ENCODE measurements around the gene UBE2N.

Gene UBE2N

GRCh38 chr12:93465841-93466240, 24.1 kb upstream of the UBE2N start:
- H2AFZ ChIP-seq (ENCODE audit: low read length) = no peak overlapping the region
- H3F3A ChIP-seq (ENCODE audit: insufficient read depth, low read length) = no peaks in the 10 kb centered on the region
- no peaks in the 10 kb centered on the region for H3K9me2 ChIP-seq (replicated peaks; ENCODE audit: insufficient read depth, low read length)
- no peak for DNase-seq
- no peaks in the 10 kb centered on the region for H3K27me3 ChIP-seq (replicated peaks; ENCODE audit: insufficient read depth, low read length)
- H3K9me3 ChIP-seq (replicated peaks; ENCODE audit: insufficient read depth, low read length) = no peaks in the 10 kb centered on the region
- no peaks in the 10 kb centered on the region for H4K20me1 ChIP-seq (ENCODE audit: insufficient read depth, low read length)
- H3K4me3 ChIP-seq (ENCODE audit: low read length) = no peak overlapping the region
- no peak overlapping the region for H3K9ac ChIP-seq (ENCODE audit: low read length)
- H3K27ac ChIP-seq (ENCODE audit: low read length) = no peak overlapping the region
- TF ChIP-seq CTCF (IDR thresholded peaks at IDR 0.05; ENCODE audit: low read length) = no peak
- 0 out of 2 replicates have a peak, but pooled peaks cover 5% of the 10 kb centered on the region for H3K4me1 ChIP-seq (ENCODE audit: low read length)
- no peaks in the 10 kb centered on the region for H3K36me3 ChIP-seq (replicated peaks; ENCODE audit: insufficient read depth, low read length)
- no peak overlapping the region for H3K4me2 ChIP-seq (ENCODE audit: low read depth, low read length)
- H3K79me2 ChIP-seq (ENCODE audit: low read length) = peaks cover 35% of the 10 kb centered on the region

- no peak for TF ChIP-seq EZH2 (optimal IDR thresholded peaks at IDR 0.05; ENCODE audit: low read depth, low read length)
- no peak for TF ChIP-seq CTCF (IDR thresholded peaks at IDR 0.05; ENCODE audit: low read length)
- no peak for TF ChIP-seq EZH2phosphoT487 (IDR thresholded peaks at IDR 0.05; ENCODE audit: low read length)
- Histone ChIP-seq H3K9ac (ENCODE audit: low read length) (no peak overlapping the region), H3K4me1 (ENCODE audit: low read length) (no peaks in the 10 kb centered on the region), H2AFZ (ENCODE audit: low read length) (no peak overlapping the region), H4K20me1 (ENCODE audit: insufficient read depth, low read length) (no peaks in the 10 kb centered on the region), H3K79me2 (ENCODE audit: low read length) (no peaks in the 10 kb centered on the region), H3K36me3 (replicated peaks; ENCODE audit: insufficient read depth, low read length) (no peaks in the 10 kb centered on the region), H3K9me2 (replicated peaks; ENCODE audit: insufficient read depth, low read length) (no peaks in the 10 kb centered on the region), H3K27ac (ENCODE audit: low read length) (no peak overlapping the region), H3K4me2 (ENCODE audit: low read depth, low read length) (no peak overlapping the region), H3K27me3 (replicated peaks; ENCODE audit: insufficient read depth, low read length) (no peaks in the 10 kb centered on the region), H3K9me3 (replicated peaks; ENCODE audit: insufficient read depth, low read length) (no peaks in the 10 kb centered on the region), H3K4me3 (ENCODE audit: low read length) (no peak overlapping the region), H3F3A (ENCODE audit: insufficient read depth, low read length) (no peaks in the 10 kb centered on the region)
- no peak for DNase-seq
Measured at GRCh38 chr12:93461503-93461902, 19.8 kb upstream of the UBE2N start.

- H3K79me2 ChIP-seq (ENCODE audit: low read length) = no peaks in the 10 kb centered on the region
- H3F3A ChIP-seq (ENCODE audit: insufficient read depth, low read length) = no peaks in the 10 kb centered on the region
- H3K27me3 ChIP-seq (replicated peaks; ENCODE audit: insufficient read depth, low read length) = no peaks in the 10 kb centered on the region
- H4K20me1 ChIP-seq (ENCODE audit: insufficient read depth, low read length) = no peaks in the 10 kb centered on the region
- no peaks in the 10 kb centered on the region for H3K9me3 ChIP-seq (replicated peaks; ENCODE audit: insufficient read depth, low read length)
- H3K9ac ChIP-seq (ENCODE audit: low read length) = no peak overlapping the region
- H3K4me2 ChIP-seq (ENCODE audit: low read depth, low read length) = no peak overlapping the region
- H3K4me1 ChIP-seq (ENCODE audit: low read length) = no peaks in the 10 kb centered on the region
- DNase-seq = no peak
- no peak overlapping the region for H3K27ac ChIP-seq (ENCODE audit: low read length)
- H2AFZ ChIP-seq (ENCODE audit: low read length) = no peak overlapping the region
- no peaks in the 10 kb centered on the region for H3K9me2 ChIP-seq (replicated peaks; ENCODE audit: insufficient read depth, low read length)
- no peaks in the 10 kb centered on the region for H3K36me3 ChIP-seq (replicated peaks; ENCODE audit: insufficient read depth, low read length)
- no peak for TF ChIP-seq CTCF (IDR thresholded peaks at IDR 0.05; ENCODE audit: low read length)
- no peak for TF ChIP-seq EZH2phosphoT487 (IDR thresholded peaks at IDR 0.05; ENCODE audit: low read length)
- TF ChIP-seq EZH2 (optimal IDR thresholded peaks at IDR 0.05; ENCODE audit: low read depth, low read length) = no peak
- no peak overlapping the region for H3K4me3 ChIP-seq (ENCODE audit: low read length)
Measured at GRCh38 chr12:93460902-93461301, 19.2 kb upstream of the UBE2N start.
